MCF 10A (cell line): ENCODE results near the gene MYB. TPM values are rescaled to one million over a fixed set of nuclear protein-coding genes. Genes with fewer than 3 reads are reported as not detected.

Source experiments
- BruUV-seq: library from RNA; stranded (reverse); fragments of 400-500 nt; replicated peaks from 2 replicates; lab custom pipeline; 2021; lab: Mats Ljungman, UMichigan
- CTCF ChIA-PET: fragments of 300-600 bp; sonication (Branson Sonifier 250); formaldehyde crosslinking; extraction: SDS; loops from one replicate; lab custom pipeline; 2021; ENCODE audit warnings: antibody characterized with exemption, inconsistent platforms; lab: Yijun Ruan, JAX
- POLR2A ChIA-PET: fragments of 300-600, 350-650 bp; sonication (Branson Sonifier 250); formaldehyde crosslinking; extraction: SDS; loops from one replicate; lab custom pipeline; 2020; ENCODE audit warnings: antibody characterized with exemption, inconsistent platforms; lab: Yijun Ruan, JAX
- DNase-seq: peaks from one replicate; pipeline ENCODE4 v3.0.0-alpha.2; 2018; ENCODE audit not compliant: unreplicated experiment
- H3K27ac Mint-ChIP-seq: one replicate; pipeline ENCODE4 v1.8.0; 2022; ENCODE audit warnings: mild to moderate bottlenecking, low read depth, mixed read lengths; ENCODE audit not compliant: unreplicated experiment
- H3K27me3 Mint-ChIP-seq: one replicate; pipeline ENCODE4 v1.8.0; 2022; ENCODE audit warnings: mixed read lengths; ENCODE audit not compliant: insufficient read depth, unreplicated experiment
- H3K36me3 Mint-ChIP-seq: one replicate; pipeline ENCODE4 v1.8.0; 2022; ENCODE audit warnings: mild to moderate bottlenecking, moderate library complexity, mixed read lengths; ENCODE audit not compliant: insufficient read depth, unreplicated experiment
- H3K4me1 Mint-ChIP-seq: one replicate; pipeline ENCODE4 v1.8.0; 2022; ENCODE audit warnings: mixed read lengths; ENCODE audit not compliant: insufficient read depth, unreplicated experiment
- H3K4me3 Mint-ChIP-seq: one replicate; pipeline ENCODE4 v1.8.0; 2022; ENCODE audit warnings: mild to moderate bottlenecking, moderate library complexity, mixed read lengths; ENCODE audit not compliant: unreplicated experiment
- H3K9me3 Mint-ChIP-seq: one replicate; pipeline ENCODE4 v1.8.0; 2022; ENCODE audit warnings: mixed read lengths; ENCODE audit not compliant: unreplicated experiment
- CTCF ChIP-seq: fragments of 200-600 bp; IDR thresholded peaks from one replicate; pipeline ENCODE4 v1.8.0; 2022; ENCODE audit warnings: antibody characterized with exemption, mild to moderate bottlenecking; ENCODE audit not compliant: unreplicated experiment
- intact Hi-C: fragments of 100-400 bp; cut with micrococcal nuclease; formaldehyde crosslinking; loops from 2 replicates; pipeline ENCODE4 v1.14.1; 2022
- total RNA-seq: library from RNA; stranded (reverse); gene quantifications from 2 replicates; pipeline ENCODE4 v1.2.3, GENCODE V29; 2022

MYB gene
- total RNA-seq, 1 experiment from 2014 or later: not detected

- intact Hi-C loops: no loop called here
- no peak for DNase-seq
- Mint-ChIP-seq H3K27me3 (no peaks in the 10 kb centered on the region), H3K9me3 (no peaks in the 10 kb centered on the region), H3K36me3 (no peaks in the 10 kb centered on the region), H3K4me3 (no peak overlapping the region), H3K4me1 (no peaks in the 10 kb centered on the region), H3K27ac (no peak overlapping the region)
- BruUV-seq: no TSS peak
- CTCF ChIA-PET: interaction anchor here (0.9 to 1.1 kb wide), 2 partner anchors 21 to 195 kb away, joined by 3 to 5 read pairs; no protein-coding TSS in a partner anchor
- TF ChIP-seq CTCF: no peak
- POLR2A ChIA-PET: interaction anchor here (0.6 kb wide), 1 partner anchor 8 kb away, joined by 4 read pairs; no protein-coding TSS in a partner anchor
Measured at GRCh38 chr6:135228486-135228885, 47.4 kb downstream of the MYB start.

GRCh38 chr6:135229996-135230395 is 48.9 kb downstream of the MYB start:
- H3K27me3 Mint-ChIP-seq: no peaks in the 10 kb centered on the region
- TF ChIP-seq CTCF: no peak
- no peak overlapping the region for H3K27ac Mint-ChIP-seq
- ChIA-PET CTCF (interaction anchor here (0.6 to 0.7 kb wide), 3 partner anchors 9 to 695 kb away, joined by 3 read pairs; no protein-coding TSS in a partner anchor), POLR2A (no interaction called here)
- no TSS peak for BruUV-seq
- no peak overlapping the region for H3K4me3 Mint-ChIP-seq
- intact Hi-C loops: no loop called here
- DNase-seq: no peak
- H3K9me3 Mint-ChIP-seq: no peaks in the 10 kb centered on the region
- H3K36me3 Mint-ChIP-seq: no peaks in the 10 kb centered on the region
- no peaks in the 10 kb centered on the region for H3K4me1 Mint-ChIP-seq

DNA sequence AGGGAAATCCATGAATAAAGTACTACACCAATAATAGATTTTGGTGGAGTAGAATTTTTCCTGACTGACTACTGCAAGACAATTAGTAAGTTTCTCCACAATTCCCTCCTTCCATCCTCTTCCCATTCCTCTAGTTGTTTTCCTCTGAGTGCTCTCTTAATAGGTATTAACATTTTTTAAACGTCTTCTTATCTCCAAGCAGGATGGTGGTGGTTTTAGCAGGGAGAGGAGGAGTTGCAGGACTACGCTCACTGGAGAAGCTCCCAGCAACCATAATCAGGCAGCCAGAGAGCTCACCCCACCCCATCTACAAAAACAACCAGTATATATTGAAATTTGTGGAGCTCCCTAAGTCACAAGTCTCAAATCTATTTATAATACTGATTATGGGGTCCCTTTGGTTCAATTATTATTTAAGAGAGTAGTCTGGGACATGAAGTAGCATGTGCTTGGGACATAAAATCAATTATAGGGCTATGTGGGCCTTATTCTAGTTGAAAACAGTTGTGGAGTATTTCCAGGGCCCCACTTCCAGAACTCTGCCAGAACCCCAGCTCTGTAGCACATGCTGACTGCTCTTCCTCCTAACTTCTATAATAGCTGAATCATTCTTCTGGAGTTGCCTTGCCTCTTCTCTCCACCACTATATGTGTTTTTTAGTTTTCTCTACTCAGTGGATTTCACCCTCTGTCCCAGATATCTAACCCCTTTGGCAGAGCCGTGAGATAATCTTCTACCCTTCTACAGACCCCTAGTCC is 49.8 kb downstream of the MYB start:
- no peak for TF ChIP-seq CTCF
- CTCF ChIA-PET: interaction anchor here (0.5 to 0.9 kb wide), 6 partner anchors 19 to 694 kb away, joined by 3 to 6 read pairs (median 4); no protein-coding TSS in a partner anchor
- no peak for DNase-seq
- no peak overlapping the region for H3K27ac Mint-ChIP-seq
- no peaks in the 10 kb centered on the region for H3K27me3 Mint-ChIP-seq
- intact Hi-C loops: no loop called here
- H3K4me1 Mint-ChIP-seq: no peaks in the 10 kb centered on the region
- no peak overlapping the region for H3K4me3 Mint-ChIP-seq
- no peaks in the 10 kb centered on the region for H3K9me3 Mint-ChIP-seq
- POLR2A ChIA-PET: no interaction called here
- no peaks in the 10 kb centered on the region for H3K36me3 Mint-ChIP-seq
- no TSS peak for BruUV-seq

DNA sequence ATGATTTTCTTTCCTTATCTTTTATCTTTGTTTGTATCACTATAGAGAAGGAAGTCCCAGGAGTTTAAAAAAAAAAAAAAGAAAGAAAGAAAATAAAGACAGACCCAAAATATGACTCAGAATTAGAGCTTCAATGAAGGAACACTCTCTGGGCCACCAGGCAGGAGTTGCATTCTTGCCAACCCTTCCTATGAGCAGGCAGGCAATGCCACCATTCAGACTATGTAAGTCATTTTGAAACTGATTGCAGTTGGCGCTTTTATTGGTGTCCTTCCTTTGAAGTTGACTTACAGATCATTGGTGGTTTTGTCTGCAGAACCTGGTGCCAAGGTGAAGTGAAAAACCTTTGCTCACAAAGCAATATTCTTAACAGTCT is 50.3 kb downstream of the MYB start:
- Mint-ChIP-seq H3K27me3 (no peaks in the 10 kb centered on the region), H3K36me3 (no peaks in the 10 kb centered on the region), H3K9me3 (no peaks in the 10 kb centered on the region), H3K27ac (no peak overlapping the region), H3K4me3 (no peak overlapping the region), H3K4me1 (no peaks in the 10 kb centered on the region)
- ChIA-PET CTCF (interaction anchor here (0.7 to 0.9 kb wide), 2 partner anchors 65 to 192 kb away, joined by 4 to 6 read pairs; no protein-coding TSS in a partner anchor), POLR2A (no interaction called here)
- no peak for TF ChIP-seq CTCF
- DNase-seq: peak; percentile 2
- BruUV-seq: no TSS peak
- intact Hi-C loops: no loop called here
